ENCODE results near the gene WNT7B. TPM values are rescaled to one million over a fixed set of nuclear protein-coding genes. Genes with fewer than 3 reads are reported as not detected.

WNT7B gene
- total RNA-seq, 1 donor from 2014 or later, result 1.8 TPM

DNA sequence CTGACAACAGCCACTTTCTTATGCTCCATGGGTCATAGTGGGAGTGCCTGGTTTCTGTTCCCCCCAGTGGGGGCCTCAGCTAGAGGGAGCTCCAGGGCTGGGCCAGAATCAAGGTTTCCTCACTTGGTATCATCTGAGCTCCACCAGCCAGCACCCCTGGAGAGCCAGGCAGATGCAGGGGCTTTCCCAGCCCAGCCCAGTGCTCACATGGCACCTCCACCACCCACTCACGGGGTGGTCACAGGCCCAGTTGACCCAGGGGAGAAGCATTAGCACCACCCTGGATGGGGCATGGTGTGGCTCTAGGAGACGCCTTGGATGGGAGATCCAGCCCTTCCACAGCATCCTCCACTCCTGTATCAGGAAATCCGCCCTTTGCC is 24.1 kb upstream of the WNT7B start:
- no peaks in the 10 kb centered on the region for H3K36me3 ChIP-seq
- H3K27ac ChIP-seq, result no peak overlapping the region
- H3K9me3 Mint-ChIP-seq, result no peaks in the 10 kb centered on the region
- no peaks in the 10 kb centered on the region for H3K9me3 ChIP-seq (ENCODE audit: low read depth)
- H3K4me2 ChIP-seq, result no peak overlapping the region
- peaks cover 16% of the 10 kb centered on the region for H3K4me1 Mint-ChIP-seq
- no peak overlapping the region for H3K4me3 ChIP-seq
- no peak for DNase-seq (ENCODE audit: low spot score)
- H3K4me1 ChIP-seq, result peaks cover 6% of the 10 kb centered on the region
- peaks cover 10% of the 10 kb centered on the region for H3K27me3 Mint-ChIP-seq (ENCODE audit: insufficient read depth, low read depth)
- H3K79me2 ChIP-seq (ENCODE audit: low read depth), result no peaks in the 10 kb centered on the region
- no peak overlapping the region for H3K9ac ChIP-seq
- no peaks in the 10 kb centered on the region for H3K36me3 Mint-ChIP-seq
- no peaks in the 10 kb centered on the region for H3F3A ChIP-seq (ENCODE audit: low read depth)
- TF ChIP-seq EZH2phosphoT487 (IDR thresholded peaks at IDR 0.05) (no peak), EZH2 (IDR thresholded peaks at IDR 0.05) (no peak)
- TF ChIP-seq, protein P1, sequence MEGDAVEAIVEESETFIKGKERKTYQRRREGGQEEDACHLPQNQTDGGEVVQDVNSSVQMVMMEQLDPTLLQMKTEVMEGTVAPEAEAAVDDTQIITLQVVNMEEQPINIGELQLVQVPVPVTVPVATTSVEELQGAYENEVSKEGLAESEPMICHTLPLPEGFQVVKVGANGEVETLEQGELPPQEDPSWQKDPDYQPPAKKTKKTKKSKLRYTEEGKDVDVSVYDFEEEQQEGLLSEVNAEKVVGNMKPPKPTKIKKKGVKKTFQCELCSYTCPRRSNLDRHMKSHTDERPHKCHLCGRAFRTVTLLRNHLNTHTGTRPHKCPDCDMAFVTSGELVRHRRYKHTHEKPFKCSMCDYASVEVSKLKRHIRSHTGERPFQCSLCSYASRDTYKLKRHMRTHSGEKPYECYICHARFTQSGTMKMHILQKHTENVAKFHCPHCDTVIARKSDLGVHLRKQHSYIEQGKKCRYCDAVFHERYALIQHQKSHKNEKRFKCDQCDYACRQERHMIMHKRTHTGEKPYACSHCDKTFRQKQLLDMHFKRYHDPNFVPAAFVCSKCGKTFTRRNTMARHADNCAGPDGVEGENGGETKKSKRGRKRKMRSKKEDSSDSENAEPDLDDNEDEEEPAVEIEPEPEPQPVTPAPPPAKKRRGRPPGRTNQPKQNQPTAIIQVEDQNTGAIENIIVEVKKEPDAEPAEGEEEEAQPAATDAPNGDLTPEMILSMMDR (IDR thresholded peaks at IDR 0.05), result no peak
- H2AFZ ChIP-seq (replicated peaks), result no peak overlapping the region
- H3K27ac Mint-ChIP-seq, result no peak overlapping the region
- H3K27me3 ChIP-seq, result no peaks in the 10 kb centered on the region
- no peak overlapping the region for H3K4me3 Mint-ChIP-seq
- no peaks in the 10 kb centered on the region for H4K20me1 ChIP-seq (ENCODE audit: low read depth)

DNA sequence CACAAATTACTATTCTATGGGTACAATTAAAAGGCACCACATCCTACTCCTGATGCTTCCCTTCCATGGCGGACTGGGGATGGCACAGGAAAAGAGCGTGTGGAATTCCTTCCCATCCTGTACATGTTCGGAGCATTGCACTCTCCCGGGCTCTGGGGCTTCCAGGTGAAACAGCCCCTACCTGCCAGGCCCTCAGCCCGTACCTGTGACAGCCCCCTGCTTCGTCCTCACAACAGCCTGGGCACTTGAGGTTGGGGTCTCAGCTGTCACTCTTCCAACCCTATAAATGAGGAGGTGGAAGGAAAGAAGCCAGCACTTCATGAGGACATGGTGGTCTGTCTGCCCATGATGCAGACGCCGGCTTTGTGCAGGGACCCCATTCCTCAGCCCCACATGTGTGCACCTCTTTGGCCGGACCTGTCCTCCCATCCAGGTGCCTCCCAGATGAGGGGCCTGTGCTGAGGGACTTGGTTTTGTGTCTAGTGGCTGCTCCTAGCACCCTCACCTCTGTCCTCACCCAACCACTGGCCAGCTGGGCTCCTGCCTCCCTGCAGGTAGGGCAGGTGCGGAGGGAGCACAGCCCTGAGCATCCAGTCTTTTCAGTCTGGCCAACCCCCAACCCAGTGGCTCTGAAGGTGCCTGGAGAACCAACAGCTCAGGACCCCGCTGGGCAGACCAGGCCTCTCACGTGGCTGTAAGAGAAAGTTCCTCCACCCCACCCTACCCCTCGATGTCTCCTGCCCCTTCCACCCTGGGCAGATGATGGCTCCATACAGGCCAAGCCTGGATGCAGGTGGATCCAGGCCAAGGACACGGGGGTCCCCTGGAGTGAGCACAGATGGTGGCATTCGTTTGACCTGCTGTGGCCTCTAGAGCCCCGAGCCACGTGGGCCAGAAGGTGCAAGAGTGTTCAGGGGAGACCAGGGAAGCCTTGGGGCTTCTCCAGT is 23.4 kb upstream of the WNT7B start:
- Histone ChIP-seq H3K9ac (no peak overlapping the region), H3K9me3 (ENCODE audit: low read depth) (no peaks in the 10 kb centered on the region), H3K79me2 (ENCODE audit: low read depth) (no peaks in the 10 kb centered on the region), H2AFZ (replicated peaks) (no peak overlapping the region), H4K20me1 (ENCODE audit: low read depth) (no peaks in the 10 kb centered on the region), H3F3A (ENCODE audit: low read depth) (no peaks in the 10 kb centered on the region), H3K4me1 (peaks cover 6% of the 10 kb centered on the region), H3K36me3 (no peaks in the 10 kb centered on the region), H3K4me2 (no peak overlapping the region), H3K4me3 (no peak overlapping the region), H3K27ac (no peak overlapping the region), H3K27me3 (no peaks in the 10 kb centered on the region)
- no peak overlapping the region for H3K4me3 Mint-ChIP-seq
- no peak for TF ChIP-seq EZH2phosphoT487 (IDR thresholded peaks at IDR 0.05)
- no peaks in the 10 kb centered on the region for H3K36me3 Mint-ChIP-seq
- H3K9me3 Mint-ChIP-seq, result no peaks in the 10 kb centered on the region
- DNase-seq (ENCODE audit: low spot score), result no peak
- H3K27ac Mint-ChIP-seq, result no peak overlapping the region
- peaks cover 13% of the 10 kb centered on the region for H3K4me1 Mint-ChIP-seq
- H3K27me3 Mint-ChIP-seq (ENCODE audit: insufficient read depth, low read depth), result peaks cover 9% of the 10 kb centered on the region

DNA sequence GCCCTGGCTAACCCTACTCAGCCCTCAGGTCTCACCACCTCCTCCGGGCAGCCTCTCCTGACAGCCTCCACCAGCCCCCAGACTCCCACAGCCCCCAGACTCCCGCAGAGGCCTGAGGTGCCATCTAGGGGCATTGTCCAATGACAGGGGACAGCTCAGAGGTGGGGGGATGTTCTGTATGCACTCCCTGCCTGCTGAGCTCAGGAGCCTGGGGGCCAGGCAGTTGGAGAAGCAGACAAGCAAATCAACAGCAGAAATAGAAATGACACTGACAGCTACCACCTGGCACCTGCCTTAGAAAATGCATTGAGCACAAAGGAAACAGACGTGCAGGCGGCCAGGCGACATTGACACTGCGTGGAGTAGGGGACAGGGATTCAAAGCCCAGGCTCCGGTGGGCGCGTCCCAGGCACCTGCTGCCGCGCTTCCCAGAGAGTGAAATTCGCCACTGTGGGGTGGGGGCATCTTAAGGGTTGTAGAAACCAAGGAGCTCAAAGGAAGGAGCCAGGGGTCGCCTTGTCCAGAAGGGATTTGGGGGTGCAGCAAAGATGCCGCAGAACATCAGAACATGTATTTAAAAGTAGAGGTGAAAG is 22.5 kb upstream of the WNT7B start:
- H3K27me3 Mint-ChIP-seq (ENCODE audit: insufficient read depth, low read depth), result peaks cover 13% of the 10 kb centered on the region
- no peak for DNase-seq (ENCODE audit: low spot score)
- Histone ChIP-seq H3K9me3 (ENCODE audit: low read depth) (no peaks in the 10 kb centered on the region), H3K9ac (no peak overlapping the region), H3F3A (ENCODE audit: low read depth) (no peaks in the 10 kb centered on the region), H3K36me3 (no peaks in the 10 kb centered on the region), H3K4me2 (no peak overlapping the region), H3K4me1 (peaks cover 6% of the 10 kb centered on the region), H4K20me1 (ENCODE audit: low read depth) (no peaks in the 10 kb centered on the region), H3K27me3 (no peaks in the 10 kb centered on the region), H3K27ac (no peak overlapping the region), H3K4me3 (no peak overlapping the region), H3K79me2 (ENCODE audit: low read depth) (no peaks in the 10 kb centered on the region), H2AFZ (replicated peaks) (no peak overlapping the region)
- TF ChIP-seq EZH2 (IDR thresholded peaks at IDR 0.05) (no peak), EZH2phosphoT487 (IDR thresholded peaks at IDR 0.05) (no peak)
- TF ChIP-seq, protein P1 (IDR thresholded peaks at IDR 0.05), result no peak
- no peak overlapping the region for H3K27ac Mint-ChIP-seq
- H3K4me3 Mint-ChIP-seq, result no peak overlapping the region
- no peaks in the 10 kb centered on the region for H3K9me3 Mint-ChIP-seq
- H3K36me3 Mint-ChIP-seq, result no peaks in the 10 kb centered on the region
- peaks cover 12% of the 10 kb centered on the region for H3K4me1 Mint-ChIP-seq

All from neural progenitor cell (in vitro differentiated cells).